ENCODE results near the gene MSI2.
"Not testable (repeated sequence)": the region's sequence is repeated elsewhere in the genome, so short reads cannot be mapped to it uniquely, and the experiment has no call there.

GRCh38 chr17:57621791-57622190 is 365.5 kb downstream of the MSI2 start:
- TF ChIP-seq ZFP30 (CRISPR knock-in tag; IDR thresholded peaks at IDR 0.05); ZFP3 (CRISPR knock-in tag; IDR thresholded peaks at IDR 0.05); ZC3H10 (CRISPR knock-in tag; IDR thresholded peaks at IDR 0.05); BACH2 (CRISPR knock-in tag; IDR thresholded peaks at IDR 0.05; ENCODE audit: borderline replicate concordance); ARNTL (CRISPR knock-in tag; IDR thresholded peaks at IDR 0.05; ENCODE audit: borderline replicate concordance, low read depth); ZNF565 (CRISPR knock-in tag; conservative IDR thresholded peaks at IDR 0.05; ENCODE audit: low read depth): not testable (repeated sequence)
- TF ChIP-seq, protein P1, sequence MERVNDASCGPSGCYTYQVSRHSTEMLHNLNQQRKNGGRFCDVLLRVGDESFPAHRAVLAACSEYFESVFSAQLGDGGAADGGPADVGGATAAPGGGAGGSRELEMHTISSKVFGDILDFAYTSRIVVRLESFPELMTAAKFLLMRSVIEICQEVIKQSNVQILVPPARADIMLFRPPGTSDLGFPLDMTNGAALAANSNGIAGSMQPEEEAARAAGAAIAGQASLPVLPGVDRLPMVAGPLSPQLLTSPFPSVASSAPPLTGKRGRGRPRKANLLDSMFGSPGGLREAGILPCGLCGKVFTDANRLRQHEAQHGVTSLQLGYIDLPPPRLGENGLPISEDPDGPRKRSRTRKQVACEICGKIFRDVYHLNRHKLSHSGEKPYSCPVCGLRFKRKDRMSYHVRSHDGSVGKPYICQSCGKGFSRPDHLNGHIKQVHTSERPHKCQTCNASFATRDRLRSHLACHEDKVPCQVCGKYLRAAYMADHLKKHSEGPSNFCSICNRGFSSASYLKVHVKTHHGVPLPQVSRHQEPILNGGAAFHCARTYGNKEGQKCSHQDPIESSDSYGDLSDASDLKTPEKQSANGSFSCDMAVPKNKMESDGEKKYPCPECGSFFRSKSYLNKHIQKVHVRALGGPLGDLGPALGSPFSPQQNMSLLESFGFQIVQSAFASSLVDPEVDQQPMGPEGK (CRISPR knock-in tag; IDR thresholded peaks at IDR 0.05; ENCODE audit: borderline replicate concordance): not testable (repeated sequence)
